GM19452 (cell line): Measurements from ENCODE around the gene POU2F3.

ENCODE experiments used
- ATAC-seq: cut with Tn5 transposase; IDR thresholded peaks from one replicate; pipeline ENCODE4 v1.9.1; 2021; ENCODE audit not compliant: unreplicated experiment

Gene POU2F3

DNA sequence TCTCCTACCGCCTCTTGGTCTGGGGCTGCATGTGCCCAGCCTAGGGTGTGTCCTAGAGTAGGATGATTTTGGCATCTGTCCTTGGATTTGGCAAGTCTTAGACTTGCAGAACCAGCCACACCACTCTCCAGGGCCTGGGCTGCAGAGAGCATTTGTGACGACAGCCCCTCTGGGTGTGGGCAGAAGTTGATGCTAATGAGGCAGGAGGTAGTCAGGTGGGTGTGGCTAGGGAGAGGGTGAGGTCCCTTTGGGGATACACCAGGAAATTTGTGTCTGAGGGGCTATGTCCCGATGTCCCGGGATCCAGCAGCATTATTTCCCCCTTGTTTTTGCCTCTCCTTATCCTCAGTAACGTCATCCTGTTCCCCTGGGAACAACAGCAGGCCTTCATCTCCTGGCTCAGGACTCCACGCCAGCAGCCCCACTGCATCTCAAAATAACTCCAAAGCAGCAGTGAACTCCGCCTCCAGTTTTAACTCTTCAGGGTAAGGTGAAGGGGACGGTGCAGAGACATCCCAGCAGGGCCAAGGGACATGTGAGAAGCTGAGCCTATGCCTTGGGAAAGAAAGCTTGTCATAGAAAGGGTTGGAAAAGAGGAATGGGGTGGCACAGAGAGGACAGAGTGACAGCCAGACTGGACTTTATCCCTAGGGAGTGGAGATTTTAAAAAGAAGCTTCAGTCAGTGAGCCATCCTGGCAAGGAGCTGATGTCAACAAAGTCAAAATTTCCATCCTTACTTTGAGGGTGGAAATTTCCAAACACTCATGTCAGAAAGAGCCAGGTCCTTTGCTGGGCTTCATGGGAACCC lies 77.1 kb downstream of the POU2F3 start:
- ATAC-seq, result no peak

DNA sequence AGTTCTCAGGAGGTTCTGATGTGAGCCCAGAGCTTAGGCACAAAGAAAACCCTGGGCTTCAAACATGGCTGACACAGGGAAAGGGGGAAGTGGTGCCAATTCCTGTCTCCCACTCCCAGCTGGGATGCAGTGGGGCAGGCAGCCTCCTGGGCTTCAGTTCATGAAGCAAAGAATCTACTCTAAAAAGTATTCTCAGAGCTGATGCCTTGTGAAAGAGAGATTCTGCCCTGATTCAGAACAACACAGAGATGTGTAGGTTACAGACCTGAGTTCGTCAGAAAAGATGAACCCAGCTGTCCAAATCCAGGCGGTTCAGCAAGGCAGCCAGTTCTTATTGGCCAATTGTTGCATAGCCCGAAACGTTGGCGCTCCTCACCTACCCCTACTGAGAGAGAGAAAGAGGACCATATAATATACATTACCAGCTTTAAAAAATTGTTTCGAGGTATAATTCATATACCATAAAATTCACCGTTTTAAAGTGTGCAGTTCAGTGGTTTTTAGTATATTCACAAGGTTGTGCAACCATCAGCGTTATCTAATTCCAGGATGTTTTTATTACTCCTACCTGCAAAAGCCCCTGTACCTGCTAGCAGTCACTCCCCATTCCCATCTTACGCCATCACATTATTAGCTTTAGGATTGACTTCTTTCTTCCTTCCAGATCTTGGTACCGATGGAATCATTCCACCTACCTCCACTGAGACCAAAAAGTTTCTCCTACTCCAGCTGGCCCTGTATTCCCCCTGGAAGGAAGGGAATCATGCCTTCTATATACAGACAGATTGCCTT lies 77.9 kb downstream of the POU2F3 start:
- ATAC-seq, result no peak

DNA sequence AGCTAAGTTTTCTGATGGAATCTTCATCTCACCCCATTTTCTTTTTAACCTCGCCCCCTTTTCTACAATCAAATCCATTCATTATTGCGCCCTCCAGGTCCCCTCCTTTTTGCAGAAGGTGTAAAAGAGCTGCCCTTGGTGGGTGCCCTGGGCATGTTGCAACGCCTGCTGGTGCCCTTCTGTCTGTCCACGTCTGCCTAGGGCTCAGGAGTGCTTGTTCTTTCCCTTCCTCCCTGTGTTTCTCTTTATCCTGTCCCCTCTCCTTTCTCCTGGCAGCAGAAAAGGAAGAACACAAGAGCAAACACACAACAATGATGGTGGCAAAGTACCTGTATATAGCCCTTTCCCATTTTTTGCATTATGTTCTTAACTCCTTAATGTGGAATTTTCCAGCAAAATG lies 79.0 kb downstream of the POU2F3 start:
- no peak for ATAC-seq

DNA sequence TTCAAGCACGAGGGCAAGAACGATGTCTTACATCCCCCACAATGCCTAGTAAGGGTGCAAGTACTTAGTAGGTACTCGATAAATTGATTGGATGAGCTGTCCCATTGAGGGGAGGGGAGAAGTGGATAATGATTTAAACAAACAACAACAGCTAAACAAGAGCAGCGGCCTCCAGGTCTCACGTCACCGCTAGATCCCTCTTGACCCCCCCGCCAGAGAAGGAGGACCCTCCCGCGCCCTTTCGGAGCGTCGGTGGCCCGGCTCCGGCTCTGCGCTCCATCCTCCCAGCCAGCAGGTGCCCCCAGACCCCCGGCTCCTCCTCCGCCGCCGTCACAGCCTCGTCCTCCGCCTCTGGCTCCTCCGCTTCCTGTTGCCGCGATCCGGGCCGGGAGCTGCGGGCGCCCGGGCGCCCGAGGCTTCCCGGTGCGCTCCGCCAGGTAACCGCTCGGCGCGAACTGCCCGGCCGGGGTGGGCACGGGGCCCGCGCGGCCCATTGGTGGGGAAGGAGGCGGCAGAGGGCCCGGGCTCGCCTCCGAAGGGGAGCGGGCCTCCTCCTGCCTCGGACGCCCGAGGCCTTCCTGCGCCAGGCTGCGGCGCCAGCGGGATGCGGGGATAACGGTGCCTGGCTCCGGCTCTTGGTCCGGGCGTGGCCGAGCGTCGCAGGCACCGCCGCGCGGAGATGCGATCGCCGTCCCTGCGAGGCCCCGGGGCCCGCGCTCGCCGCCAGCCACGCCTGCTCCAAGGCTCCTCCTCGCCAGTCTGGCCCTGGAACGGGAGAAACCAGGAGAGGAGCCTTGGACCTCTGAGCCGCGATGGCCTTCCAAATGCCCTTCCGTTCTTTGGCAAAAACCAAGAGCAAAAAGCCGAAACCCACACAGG lies 85.2 kb downstream of the POU2F3 start, which contains the start of gene TLCD5:
Gene TLCD5 (plus strand): TSS at position 368 of the 879 bp plus-strand sequence. CDS start 2,143 bp downstream, outside the sequence.
- ATAC-seq, result peak; percentile 47

DNA sequence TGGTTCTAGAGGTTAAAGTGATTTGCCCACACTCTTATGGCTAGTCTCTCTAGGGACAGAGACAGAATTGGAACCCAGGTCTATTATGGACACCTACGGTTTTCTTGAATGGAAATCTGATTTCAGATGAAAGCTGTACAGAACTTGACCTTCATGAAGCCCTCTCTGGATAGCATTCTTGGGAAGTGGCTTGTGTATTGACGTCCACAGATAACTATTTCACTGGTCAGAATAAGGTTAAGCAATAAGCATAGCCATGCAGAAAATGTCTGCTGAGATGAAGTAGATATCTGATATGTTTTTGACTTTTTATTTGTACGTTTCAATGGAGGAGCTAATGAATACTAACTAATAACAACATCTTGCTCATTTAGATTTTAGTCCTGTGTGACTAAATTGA lies 86.3 kb downstream of the POU2F3 start:
- no peak for ATAC-seq

DNA sequence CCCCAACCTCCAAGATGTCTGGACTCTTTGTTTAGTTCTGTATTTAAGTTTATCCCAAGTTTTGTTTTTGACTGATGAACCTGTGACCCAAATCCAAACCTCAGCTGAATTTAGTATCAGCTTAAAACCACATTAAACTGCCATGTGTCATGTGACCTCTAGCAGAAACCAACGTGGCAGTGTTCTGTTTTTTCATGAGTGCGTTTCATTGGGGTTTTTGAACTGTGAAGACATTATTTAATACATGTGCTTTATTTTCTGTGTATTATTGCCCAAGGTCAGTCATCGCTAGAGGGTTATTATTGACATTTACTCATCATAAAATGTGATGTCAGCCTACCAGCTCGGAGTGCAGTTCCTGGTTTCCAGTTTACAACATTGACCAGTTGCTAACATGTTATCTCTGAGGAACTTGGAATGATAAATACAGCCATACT lies 86.9 kb downstream of the POU2F3 start:
- no peak for ATAC-seq

DNA sequence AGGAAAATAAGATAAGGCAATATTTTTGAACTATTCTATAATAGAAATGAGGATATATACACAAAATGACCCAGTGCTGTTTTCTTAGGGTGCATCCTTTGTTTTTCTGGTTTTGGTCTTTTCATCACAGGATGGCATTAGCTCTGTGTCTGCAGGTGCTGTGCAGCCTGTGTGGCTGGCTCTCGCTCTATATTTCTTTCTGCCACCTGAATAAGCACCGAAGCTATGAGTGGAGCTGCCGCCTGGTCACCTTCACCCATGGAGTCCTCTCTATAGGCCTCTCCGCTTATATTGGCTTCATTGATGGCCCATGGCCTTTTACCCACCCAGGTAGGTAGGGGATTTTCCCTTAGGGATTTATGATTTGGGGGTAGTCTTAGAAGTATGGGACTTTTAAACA lies 87.4 kb downstream of the POU2F3 start:
- ATAC-seq, result no peak

DNA sequence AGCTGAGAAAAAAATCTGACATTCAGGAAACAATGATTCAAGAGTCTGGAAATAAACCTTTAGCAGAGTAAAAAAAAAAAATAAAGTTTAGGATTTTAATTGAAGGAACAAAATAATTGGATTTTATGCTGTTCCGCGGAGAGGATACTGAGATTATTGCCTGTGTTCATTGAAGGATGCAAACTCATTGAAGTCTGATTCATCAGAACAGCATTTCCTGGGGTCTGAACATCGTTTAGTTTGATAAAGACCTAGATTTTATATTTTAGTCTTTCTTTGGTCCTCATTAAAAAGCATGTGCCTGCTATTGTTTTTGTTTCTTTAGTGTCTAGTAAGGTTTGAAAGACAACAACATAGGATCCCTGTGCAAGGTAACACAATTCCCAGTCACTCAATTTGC lies 89.6 kb downstream of the POU2F3 start:
- ATAC-seq, result no peak

DNA sequence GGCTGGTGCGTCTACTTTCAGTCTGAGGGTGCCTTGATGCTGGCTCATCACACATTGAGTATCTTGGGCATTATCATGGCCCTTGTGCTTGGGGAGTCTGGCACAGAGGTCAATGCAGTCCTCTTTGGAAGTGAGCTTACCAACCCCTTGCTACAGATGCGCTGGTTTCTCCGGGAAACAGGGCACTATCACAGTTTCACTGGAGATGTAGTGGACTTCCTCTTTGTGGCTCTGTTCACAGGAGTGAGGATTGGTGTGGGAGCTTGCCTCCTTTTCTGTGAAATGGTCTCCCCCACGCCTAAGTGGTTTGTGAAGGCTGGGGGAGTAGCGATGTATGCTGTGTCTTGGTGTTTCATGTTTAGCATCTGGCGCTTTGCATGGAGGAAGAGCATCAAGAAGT lies 90.1 kb downstream of the POU2F3 start:
- ATAC-seq, result no peak

DNA sequence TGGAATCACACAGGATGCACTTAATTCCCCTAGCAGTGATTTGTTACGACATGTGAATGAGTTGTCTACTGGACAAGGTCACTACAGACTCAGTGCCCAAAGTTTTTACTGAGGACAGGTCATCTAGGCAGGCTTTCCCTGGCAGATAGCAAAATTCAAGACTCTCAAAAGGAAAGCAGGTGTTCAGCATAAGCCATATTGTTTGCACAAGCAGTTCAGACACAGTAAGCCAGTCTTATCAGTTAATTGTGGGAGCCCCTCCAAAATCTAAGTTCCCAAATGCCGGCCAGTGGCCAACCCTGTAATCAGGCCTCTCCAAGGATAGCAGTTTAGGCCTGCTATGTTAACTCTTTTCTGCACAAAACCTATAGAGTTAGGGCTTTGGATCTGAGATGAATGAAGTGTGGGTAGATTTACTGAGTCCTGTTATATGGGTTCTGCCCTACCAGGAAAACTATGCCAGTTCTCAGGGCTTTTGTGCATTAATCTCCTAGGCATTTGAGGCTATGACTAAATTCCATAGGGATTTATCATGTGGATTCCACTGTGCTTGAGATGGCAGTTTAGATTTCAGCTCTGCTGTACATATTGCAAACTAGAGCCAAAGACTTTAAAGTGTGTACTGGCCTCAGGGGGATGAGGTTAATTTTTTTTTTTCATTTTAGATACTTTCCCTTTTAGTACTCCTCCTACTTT lies 91.5 kb downstream of the POU2F3 start:
- ATAC-seq, result no peak

DNA sequence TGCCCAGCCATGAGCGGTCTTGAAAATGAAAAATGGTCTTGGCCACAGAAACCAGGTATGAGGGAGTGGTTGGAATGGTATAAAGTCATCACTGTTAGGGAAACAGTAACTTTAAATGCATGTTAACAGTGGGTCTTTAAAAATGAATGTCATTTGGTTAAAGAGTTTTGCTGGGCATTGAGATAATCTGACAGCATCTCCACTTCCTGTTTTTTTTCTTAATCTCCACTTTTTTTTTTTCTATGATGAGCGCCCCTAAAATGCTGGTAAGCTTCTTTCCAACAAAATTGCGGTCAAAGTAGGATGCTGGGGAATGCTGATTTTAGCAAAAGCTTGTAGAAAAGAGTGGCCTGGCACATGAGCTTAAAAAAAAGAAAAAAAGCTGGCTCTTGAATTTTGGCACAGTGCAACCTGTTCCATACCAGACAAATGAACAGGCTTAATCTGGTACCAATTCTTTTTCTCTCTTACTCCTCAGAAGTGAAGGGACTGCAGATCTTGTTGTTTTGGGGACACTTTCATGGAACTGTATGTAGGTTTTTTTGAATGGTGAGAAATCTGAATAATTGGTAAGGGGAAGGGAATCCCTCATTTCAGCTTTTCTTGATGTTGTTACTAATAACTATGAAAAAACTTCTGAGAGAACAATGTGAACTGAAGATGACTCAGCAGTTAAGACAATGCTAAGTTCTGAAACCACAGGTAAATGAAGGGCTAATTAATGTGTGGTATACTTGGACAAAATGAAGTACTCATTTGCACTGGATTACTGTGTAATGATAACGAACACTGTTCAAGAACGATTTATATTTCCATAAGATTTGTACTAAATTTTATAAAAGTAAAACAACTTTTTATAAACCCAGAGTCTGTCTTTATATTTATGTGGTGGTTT lies 93.1 kb downstream of the POU2F3 start:
- no peak for ATAC-seq

DNA sequence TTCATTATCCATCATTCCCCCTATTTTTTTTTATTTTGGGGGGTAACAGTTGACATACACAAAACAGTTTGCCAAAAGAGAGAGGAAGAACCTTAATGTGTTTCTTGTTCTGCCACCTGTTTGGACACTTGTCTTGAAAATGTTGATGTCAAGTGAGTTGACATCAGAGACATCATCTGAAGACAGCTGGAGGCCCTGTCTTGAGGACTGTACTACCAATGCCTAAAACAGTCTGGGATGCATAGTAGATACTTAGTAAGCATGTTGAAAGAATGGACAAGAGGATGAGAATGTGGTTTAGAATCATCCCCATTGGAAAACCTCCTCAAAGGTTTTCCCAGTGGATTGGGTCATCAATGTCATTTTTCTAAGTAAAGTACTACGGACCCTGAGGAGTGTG lies 93.9 kb downstream of the POU2F3 start:
- no peak for ATAC-seq

DNA sequence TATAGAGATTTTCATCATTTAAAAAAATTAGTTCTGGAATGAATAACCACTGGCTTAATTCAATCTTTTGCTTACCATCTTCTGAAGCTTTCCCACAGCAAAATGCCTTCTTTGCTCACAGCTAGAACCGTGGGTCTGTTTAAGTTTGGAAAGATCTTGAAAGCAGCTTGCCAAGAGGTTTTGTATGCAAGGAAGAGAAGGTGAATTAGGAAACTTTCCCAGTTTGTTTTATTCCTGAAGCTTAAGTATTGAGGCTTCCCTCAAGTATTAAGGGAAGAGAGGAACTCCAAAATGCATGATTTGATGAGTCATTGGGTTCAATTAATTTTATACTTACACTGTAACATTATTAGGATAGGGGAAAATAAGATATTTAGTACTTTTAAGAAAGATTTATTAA lies 94.4 kb downstream of the POU2F3 start:
- no peak for ATAC-seq

DNA sequence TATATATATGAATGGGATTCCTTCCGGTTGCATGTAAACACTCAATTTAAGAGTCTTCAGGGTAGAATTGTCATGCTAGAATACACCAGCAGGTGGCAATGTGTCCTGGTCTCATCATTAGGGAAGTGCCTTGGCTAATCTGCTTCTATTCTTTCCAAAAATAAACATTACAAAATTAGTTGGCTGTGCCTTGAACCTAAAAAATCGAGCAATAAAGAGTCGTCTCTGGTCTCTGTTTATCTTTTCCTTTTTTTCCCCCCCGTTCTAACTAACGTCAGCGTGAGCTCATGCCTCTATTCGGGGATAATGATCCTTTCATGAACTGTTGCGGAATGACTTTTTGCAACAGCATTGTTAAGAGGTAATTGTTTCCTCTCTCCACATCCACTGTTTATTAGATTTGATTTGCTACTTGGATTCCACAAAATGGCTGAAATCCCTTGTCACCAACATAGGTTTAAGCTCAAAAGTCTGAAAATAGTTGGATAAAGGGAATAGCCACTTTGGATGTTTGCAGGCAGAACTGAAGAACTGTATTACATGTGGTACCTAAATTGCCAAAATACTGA lies 95.0 kb downstream of the POU2F3 start:
- no peak for ATAC-seq

DNA sequence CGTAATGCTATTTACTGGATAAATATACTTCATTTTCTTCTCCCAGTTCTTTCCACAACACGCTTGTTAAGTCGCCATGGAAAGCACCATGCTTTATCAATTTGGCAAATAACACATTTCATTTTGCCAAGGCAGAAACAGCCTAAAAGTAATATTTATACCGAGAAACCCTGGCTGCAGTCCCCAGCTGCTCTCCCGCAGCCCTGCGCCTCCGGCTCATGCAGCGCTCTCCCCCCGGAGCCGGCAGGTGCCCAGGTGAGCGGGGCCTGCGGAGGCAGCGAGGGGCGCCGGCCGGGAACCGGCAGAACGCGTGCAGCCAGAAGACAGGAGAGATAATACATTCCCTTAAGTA lies 95.6 kb downstream of the POU2F3 start:
- ATAC-seq, result peak; percentile 23

DNA sequence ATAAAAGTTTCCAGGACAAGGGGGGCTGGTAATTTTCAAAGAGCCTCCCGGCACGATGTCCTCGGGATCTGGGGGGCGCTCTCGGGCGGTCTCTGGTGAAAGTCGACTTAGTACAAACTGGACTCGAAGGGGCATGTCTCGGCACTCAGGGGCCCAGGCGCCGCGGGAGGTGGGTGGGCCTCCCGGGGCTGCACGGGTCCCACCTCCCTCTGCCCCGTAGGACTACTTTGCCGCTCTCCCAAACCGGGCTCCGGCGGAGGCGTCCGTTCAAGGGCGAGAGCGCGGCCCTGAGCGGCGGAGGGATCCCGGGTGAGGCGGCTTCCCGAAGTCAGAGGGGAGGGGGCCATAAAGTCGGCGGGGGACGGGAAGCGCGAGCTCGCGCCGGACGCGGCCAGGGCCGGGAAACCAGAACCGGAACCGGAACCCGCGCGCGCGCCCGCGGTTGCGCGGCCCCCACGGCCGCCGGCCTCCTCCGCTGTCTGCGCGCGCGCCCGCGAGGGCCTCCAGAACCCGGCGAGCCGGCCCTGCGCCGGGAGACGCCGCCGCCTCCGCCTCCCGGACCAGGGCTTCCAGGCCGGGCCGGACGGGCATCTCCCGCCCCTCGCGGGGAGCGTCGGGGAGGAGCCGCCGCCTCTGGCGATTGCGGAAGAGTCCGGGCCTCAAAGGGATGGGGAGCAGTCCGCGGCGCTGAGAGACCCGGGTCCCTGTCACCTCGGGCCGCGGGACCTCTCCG lies 96.1 kb downstream of the POU2F3 start, which contains the start of gene ARHGEF12:
Gene ARHGEF12 (plus strand): TSS at position 506 of the 733 bp plus-strand sequence. CDS start 831 bp downstream, outside the sequence.
- ATAC-seq, result peak; percentile 60

DNA sequence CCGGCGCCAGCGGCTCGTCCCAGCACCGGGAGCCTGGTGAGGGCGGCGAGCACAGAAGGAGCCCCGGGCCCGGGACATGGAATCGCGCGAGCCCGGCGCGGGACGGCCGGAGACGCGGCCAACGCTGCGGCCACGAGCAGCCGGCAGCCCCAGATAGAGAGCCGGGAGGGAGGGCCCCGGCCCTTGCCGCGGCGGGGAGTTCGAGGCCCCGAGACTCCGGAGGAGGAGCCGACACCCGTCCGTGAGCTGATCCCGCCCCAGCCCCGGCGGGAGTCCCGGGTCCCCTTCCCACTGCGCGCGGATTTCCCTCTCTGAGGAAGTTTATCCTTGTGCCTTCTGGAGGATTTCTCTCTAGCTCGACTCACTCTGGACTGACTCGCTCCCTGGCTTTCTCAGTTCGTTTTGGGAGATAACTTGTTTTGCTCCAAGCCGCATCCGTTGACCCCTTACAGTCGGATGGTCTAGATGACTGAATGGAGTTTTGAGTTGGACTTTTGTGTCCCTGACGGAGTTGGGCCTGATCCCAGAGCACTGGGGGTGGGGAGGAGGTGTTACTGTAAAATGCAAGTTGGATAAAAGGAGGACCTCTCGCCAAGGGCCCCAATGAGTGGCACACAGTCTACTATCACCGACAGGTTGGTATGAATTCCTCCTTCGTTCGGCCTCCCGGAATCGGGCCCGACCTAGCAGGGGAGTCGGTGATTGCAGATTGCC lies 96.9 kb downstream of the POU2F3 start:
- peak; percentile 35 for ATAC-seq
